Neutrophil (primary cell): ENCODE data around the gene AGR2.

Source experiments
- H3K27ac ChIP-seq: fragments of 200-600 bp; sonication (generic); 2 replicates; pipeline ENCODE4 v1.5.1; 2016; ENCODE audit warnings: mild to moderate bottlenecking, moderate library complexity
- H3K27me3 ChIP-seq: fragments of 200-600 bp; sonication (generic); 2 replicates; pipeline ENCODE4 v1.6.0; 2016; ENCODE audit warnings: mild to moderate bottlenecking
- H3K36me3 ChIP-seq: fragments of 200-600 bp; sonication (generic); 2 replicates; pipeline ENCODE4 v1.5.1; 2017
- H3K4me1 ChIP-seq, 2 experiments: fragments of 200-600 bp in 1 of 2; sonication (generic) in 1 of 2; 1 replicate in 1 of 2; 2 replicates in 1 of 2; pipeline versions ENCODE4 v1.5.1 to v1.6.1; 2013 to 2016; ENCODE audit warnings: low read depth in 1 of 2, low read length in 1 of 2, mild to moderate bottlenecking in 1 of 2, moderate library complexity in 1 of 2; ENCODE audit not compliant: control insufficient read depth in 1 of 2, insufficient read depth in 1 of 2
- H3K4me3 ChIP-seq, 2 experiments: fragments of 200-600 bp in 1 of 2; sonication (generic) in 1 of 2; 1 replicate in 1 of 2; 2 replicates in 1 of 2; pipeline ENCODE4 v1.5.1; 2013 to 2016; ENCODE audit warnings: low read depth in 1 of 2, low read length in 1 of 2, mild to moderate bottlenecking in 1 of 2, moderate library complexity in 1 of 2
- H3K9me3 ChIP-seq: fragments of 200-600 bp; sonication (generic); 2 replicates; pipeline ENCODE4 v1.5.1; 2016
- CTCF ChIP-seq: fragments of 200-600 bp; sonication (generic); IDR thresholded peaks from 2 replicates; pipeline ENCODE4 v1.5.1; 2016; ENCODE audit warnings: antibody characterized with exemption

Gene AGR2

GRCh38 chr7:16794986-16795385, 9.8 kb downstream of the AGR2 start:
- H3K4me1 ChIP-seq: no peaks in the 10 kb centered on the region
- no peaks in the 10 kb centered on the region for H3K36me3 ChIP-seq
- no peaks in the 10 kb centered on the region for H3K9me3 ChIP-seq
- H3K27me3 ChIP-seq: no peaks in the 10 kb centered on the region
- no peak overlapping the region for H3K27ac ChIP-seq
- no peak overlapping the region for H3K4me3 ChIP-seq
- no peak for TF ChIP-seq CTCF

GRCh38 chr7:16791905-16792698, 12.7 kb downstream of the AGR2 start:
- Histone ChIP-seq H3K9me3 (no peaks in the 10 kb centered on the region), H3K4me3 (no peak overlapping the region), H3K27ac (no peak overlapping the region), H3K4me1 (no peaks in the 10 kb centered on the region), H3K27me3 (no peaks in the 10 kb centered on the region), H3K36me3 (no peaks in the 10 kb centered on the region)
- no peak for TF ChIP-seq CTCF

- H3K27me3 ChIP-seq: no peaks in the 10 kb centered on the region
- H3K9me3 ChIP-seq: no peaks in the 10 kb centered on the region
- no peak overlapping the region for H3K27ac ChIP-seq
- no peaks in the 10 kb centered on the region for H3K36me3 ChIP-seq
- TF ChIP-seq CTCF: no peak
- H3K4me3 ChIP-seq: no peak overlapping the region
- no peaks in the 10 kb centered on the region for H3K4me1 ChIP-seq
Observed at GRCh38 chr7:16791071-16791470, 13.7 kb downstream of the AGR2 start.

- Histone ChIP-seq H3K4me3 (no peak overlapping the region), H3K27me3 (no peaks in the 10 kb centered on the region), H3K27ac (no peak overlapping the region), H3K4me1 (no peaks in the 10 kb centered on the region), H3K36me3 (no peaks in the 10 kb centered on the region), H3K9me3 (no peaks in the 10 kb centered on the region)
- TF ChIP-seq CTCF: no peak
Observed at GRCh38 chr7:16787127-16787526, 17.7 kb downstream of the AGR2 start.

DNA sequence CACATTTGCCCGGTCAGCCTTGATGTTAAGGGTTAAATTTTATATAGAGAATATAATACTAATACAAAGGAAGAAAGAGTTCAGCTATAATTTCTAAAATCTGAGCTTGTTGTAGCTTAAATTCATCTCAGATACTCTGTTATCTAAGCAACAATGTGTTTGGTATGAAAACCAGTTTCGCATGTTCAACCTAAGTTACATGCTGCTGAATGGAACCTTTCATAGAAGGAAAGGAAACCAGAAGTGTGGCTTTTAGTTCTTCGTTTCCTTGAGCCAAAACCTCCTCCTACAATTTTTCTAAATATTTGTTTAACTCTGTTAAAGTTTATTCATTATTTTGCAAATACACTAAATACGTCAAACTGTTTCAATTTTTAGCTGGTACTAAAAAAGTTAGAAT, 18.5 kb downstream of the AGR2 start:
- Histone ChIP-seq H3K9me3 (no peaks in the 10 kb centered on the region), H3K27ac (no peak overlapping the region), H3K4me1 (no peaks in the 10 kb centered on the region), H3K4me3 (no peak overlapping the region), H3K27me3 (no peaks in the 10 kb centered on the region), H3K36me3 (no peaks in the 10 kb centered on the region)
- no peak for TF ChIP-seq CTCF
